ENCODE results near the gene TDP1.

DNA sequence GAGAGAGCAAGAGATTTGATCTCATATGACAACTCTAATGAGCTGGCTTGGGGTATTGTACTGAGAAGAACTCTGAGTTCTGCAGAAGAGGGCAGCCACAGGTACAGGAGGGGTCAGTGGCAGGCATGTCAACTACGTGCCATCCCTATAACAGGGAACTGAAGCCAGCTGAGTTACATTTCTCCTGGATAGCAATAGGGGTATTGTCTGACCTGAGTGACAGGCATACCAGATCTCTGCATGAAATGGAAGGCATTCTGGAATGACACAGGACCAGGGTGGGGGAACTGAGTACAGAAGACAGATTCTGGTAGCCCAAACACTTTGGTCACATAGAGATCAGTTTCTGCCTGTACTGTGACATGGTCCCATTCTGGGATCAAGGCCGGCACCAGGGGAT is 37.0 kb upstream of the TDP1 start:
- TF ChIP-seq, protein P1, sequence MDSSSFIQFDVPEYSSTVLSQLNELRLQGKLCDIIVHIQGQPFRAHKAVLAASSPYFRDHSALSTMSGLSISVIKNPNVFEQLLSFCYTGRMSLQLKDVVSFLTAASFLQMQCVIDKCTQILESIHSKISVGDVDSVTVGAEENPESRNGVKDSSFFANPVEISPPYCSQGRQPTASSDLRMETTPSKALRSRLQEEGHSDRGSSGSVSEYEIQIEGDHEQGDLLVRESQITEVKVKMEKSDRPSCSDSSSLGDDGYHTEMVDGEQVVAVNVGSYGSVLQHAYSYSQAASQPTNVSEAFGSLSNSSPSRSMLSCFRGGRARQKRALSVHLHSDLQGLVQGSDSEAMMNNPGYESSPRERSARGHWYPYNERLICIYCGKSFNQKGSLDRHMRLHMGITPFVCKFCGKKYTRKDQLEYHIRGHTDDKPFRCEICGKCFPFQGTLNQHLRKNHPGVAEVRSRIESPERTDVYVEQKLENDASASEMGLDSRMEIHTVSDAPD (CRISPR knock-in tag; IDR thresholded peaks at IDR 0.05): no peak
- TF ChIP-seq, protein P2, sequence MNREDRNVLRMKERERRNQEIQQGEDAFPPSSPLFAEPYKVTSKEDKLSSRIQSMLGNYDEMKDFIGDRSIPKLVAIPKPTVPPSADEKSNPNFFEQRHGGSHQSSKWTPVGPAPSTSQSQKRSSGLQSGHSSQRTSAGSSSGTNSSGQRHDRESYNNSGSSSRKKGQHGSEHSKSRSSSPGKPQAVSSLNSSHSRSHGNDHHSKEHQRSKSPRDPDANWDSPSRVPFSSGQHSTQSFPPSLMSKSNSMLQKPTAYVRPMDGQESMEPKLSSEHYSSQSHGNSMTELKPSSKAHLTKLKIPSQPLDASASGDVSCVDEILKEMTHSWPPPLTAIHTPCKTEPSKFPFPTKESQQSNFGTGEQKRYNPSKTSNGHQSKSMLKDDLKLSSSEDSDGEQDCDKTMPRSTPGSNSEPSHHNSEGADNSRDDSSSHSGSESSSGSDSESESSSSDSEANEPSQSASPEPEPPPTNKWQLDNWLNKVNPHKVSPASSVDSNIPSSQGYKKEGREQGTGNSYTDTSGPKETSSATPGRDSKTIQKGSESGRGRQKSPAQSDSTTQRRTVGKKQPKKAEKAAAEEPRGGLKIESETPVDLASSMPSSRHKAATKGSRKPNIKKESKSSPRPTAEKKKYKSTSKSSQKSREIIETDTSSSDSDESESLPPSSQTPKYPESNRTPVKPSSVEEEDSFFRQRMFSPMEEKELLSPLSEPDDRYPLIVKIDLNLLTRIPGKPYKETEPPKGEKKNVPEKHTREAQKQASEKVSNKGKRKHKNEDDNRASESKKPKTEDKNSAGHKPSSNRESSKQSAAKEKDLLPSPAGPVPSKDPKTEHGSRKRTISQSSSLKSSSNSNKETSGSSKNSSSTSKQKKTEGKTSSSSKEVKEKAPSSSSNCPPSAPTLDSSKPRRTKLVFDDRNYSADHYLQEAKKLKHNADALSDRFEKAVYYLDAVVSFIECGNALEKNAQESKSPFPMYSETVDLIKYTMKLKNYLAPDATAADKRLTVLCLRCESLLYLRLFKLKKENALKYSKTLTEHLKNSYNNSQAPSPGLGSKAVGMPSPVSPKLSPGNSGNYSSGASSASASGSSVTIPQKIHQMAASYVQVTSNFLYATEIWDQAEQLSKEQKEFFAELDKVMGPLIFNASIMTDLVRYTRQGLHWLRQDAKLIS (CRISPR knock-in tag; IDR thresholded peaks at IDR 0.05): no peak
- TF ChIP-seq U2AF2 (optimal IDR thresholded peaks at IDR 0.05; ENCODE audit: low read depth, low read length): no peak
- TF ChIP-seq POLR2A (conservative IDR thresholded peaks at IDR 0.05): no peak
- no peak for TF ChIP-seq ZNF239 (CRISPR knock-in tag; IDR thresholded peaks at IDR 0.05)
- no peak for TF ChIP-seq TARDBP (IDR thresholded peaks at IDR 0.05)
- TF ChIP-seq MYBL2 (IDR thresholded peaks at IDR 0.05; ENCODE audit: low read depth): no peak
- TF ChIP-seq MYBL2 (CRISPR knock-in tag; IDR thresholded peaks at IDR 0.05; ENCODE audit: borderline replicate concordance): no peak
- no peak for TF ChIP-seq NBN (IDR thresholded peaks at IDR 0.05; ENCODE audit: low read depth)
- no peak for TF ChIP-seq ZNF134 (CRISPR knock-in tag; conservative IDR thresholded peaks at IDR 0.05)
- TF ChIP-seq FOXK1 (CRISPR knock-in tag; IDR thresholded peaks at IDR 0.05; ENCODE audit: borderline replicate concordance): no peak
- TF ChIP-seq CBX5 (IDR thresholded peaks at IDR 0.05; ENCODE audit: borderline replicate concordance, low read depth): no peak
- TF ChIP-seq, protein P3, sequence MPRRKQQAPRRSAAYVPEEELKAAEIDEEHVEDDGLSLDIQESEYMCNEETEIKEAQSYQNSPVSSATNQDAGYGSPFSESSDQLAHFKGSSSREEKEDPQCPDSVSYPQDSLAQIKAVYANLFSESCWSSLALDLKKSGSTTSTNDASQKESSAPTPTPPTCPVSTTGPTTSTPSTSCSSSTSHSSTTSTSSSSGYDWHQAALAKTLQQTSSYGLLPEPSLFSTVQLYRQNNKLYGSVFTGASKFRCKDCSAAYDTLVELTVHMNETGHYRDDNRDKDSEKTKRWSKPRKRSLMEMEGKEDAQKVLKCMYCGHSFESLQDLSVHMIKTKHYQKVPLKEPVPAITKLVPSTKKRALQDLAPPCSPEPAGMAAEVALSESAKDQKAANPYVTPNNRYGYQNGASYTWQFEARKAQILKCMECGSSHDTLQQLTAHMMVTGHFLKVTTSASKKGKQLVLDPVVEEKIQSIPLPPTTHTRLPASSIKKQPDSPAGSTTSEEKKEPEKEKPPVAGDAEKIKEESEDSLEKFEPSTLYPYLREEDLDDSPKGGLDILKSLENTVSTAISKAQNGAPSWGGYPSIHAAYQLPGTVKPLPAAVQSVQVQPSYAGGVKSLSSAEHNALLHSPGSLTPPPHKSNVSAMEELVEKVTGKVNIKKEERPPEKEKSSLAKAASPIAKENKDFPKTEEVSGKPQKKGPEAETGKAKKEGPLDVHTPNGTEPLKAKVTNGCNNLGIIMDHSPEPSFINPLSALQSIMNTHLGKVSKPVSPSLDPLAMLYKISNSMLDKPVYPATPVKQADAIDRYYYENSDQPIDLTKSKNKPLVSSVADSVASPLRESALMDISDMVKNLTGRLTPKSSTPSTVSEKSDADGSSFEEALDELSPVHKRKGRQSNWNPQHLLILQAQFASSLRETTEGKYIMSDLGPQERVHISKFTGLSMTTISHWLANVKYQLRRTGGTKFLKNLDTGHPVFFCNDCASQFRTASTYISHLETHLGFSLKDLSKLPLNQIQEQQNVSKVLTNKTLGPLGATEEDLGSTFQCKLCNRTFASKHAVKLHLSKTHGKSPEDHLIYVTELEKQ (CRISPR knock-in tag; IDR thresholded peaks at IDR 0.05): no peak
- TF ChIP-seq, protein P4, sequence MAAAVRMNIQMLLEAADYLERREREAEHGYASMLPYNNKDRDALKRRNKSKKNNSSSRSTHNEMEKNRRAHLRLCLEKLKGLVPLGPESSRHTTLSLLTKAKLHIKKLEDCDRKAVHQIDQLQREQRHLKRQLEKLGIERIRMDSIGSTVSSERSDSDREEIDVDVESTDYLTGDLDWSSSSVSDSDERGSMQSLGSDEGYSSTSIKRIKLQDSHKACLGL (CRISPR knock-in tag; IDR thresholded peaks at IDR 0.05; ENCODE audit: borderline replicate concordance, poor library complexity, severe bottlenecking): no peak
